Stimulated activated CD4-positive, alpha-beta T cell treated with anti-CD3 and anti-CD28 coated beads, Interleukin-1b, Interleukin-23, amount 100 ng/mL, for 24 hours (primary cell): ENCODE results near the gene PIP4K2B.
"Not testable (repeated sequence)": the region's sequence is repeated elsewhere in the genome, so short reads cannot be mapped to it uniquely, and the experiment has no call there.

ENCODE experiments used
- DNase-seq, 4 experiments: peaks; one replicate each; pipeline ENCODE4 v3.0.0-alpha.2; 2020; ENCODE audit warnings: low read depth in 4 of 4, low spot score in 1 of 4

PIP4K2B gene

GRCh38 chr17:38730526-38731379, 68.6 kb downstream of the PIP4K2B start:
- no peak for DNase-seq

DNA sequence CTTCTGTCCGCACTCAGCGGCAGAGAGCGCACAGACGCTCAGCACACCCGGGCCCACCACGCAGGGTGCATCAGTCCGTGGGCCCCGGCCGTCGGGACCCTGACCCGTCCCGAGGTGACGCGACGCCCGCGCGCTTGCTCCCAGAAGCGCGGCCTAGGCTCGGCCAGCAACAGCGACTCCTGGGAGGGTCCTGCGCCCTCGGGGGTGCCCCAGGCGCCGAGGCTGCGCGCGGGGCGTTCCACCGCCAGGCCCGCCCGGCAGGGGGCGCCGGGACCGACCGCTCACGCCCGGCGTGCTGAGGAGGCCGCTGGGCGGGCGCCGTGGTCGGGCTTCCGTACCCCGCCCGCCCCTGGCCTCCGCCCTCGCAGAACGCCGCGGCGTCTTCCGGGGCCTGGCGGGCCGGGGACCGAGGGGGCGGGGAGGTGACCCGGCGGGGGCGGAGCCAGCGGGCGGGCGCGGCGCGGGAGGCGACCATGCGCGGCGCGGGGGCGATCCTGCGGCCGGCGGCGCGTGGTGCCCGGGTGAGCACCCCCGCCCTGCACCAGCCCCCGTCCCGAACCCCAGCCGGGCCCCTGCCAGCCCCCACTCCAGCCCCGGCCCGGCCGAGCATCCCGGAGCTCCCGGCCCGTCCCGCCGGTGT, 69.3 kb downstream of the PIP4K2B start, which contains the start of gene CISD3:
CISD3 (plus strand) TSS at position 456 of the 640 bp plus-strand sequence; CDS start at position 474, 18 bp downstream.
- peak in 3 of 4 experiments; percentile 74 to 86 (median 76) for DNase-seq

DNA sequence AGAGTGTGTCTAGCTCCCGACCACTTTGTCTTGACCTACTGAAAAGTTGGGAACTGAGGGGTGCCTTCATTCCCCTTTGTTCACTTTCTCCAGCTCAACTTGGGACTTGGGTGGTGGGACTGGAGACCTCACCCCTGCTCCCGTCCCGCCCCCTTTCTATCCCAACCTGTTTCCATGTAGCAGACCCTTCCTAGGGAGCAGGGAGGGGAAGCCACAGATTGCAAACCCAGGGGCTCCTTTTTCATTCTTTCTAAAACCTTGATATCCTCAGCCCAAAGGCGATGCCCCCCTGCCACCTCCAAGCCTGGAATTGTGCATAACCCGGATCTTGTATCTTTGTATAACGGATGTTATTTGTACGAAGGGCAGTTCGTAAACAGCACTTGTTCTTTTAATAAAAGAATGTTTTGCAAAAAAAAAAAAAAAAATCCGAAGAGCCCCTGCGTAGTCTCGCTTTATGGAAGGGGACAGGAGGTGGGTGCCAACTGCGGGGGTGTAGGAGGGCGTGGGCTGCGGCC, 69.9 kb downstream of the PIP4K2B start:
- DNase-seq: no peak

GRCh38 chr17:38728290-38728831, 71.0 kb downstream of the PIP4K2B start:
- DNase-seq: no peak

DNA sequence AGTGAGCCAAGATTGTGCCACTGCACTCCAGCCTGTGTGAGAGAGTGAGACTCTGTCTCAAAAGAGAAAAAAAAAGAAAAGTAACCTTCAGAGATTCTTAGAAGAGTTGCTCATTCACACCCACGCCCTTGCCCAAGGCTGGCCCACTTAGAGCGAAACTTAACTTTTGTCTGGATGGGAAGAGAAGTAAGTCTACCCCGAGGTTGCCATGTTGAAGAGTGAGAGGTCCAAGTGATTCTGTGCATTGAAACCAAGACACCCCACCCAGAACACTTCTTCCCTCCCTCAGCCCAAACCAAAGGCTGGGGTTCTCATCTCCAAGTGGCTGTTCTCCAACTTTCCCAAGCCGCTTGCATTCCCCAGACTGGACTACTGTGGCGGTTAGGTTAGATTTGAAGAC, 71.6 kb downstream of the PIP4K2B start:
- peak in 2 of 4 experiments; percentile 38 to 79 for DNase-seq

- not testable (repeated sequence) for DNase-seq
Observed at GRCh38 chr17:38726145-38726544, 73.2 kb downstream of the PIP4K2B start.

GRCh38 chr17:38725066-38725465, 74.3 kb downstream of the PIP4K2B start:
- no peak for DNase-seq

DNA sequence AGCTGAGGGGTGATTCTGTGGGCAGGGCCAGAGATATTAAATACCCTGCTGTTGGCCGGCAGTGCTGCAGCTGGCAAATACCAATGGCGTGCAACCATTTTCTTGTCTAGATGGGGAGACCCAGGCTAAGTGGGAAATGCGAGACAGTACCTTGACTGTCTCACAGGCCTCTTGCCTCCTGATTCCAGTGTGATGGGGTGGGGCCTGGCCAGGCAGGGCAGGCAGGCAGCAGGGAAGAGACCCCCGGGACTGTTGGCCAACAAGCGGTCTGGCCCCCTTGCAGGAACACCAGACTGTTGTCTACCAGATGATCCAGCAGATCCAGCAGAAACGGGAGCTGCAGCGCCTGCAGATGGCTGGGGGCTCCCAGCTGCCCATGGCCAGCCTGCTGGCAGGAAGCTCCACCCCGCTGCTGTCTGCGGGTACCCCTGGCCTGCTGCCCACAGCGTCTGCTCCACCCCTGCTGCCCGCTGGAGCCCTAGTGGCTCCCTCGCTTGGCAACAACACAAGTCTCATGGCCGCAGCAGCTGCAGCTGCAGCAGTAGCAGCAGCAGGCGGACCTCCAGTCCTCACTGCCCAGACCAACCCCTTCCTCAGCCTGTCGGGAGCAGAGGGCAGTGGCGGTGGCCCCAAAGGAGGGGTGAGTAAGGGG, 74.9 kb downstream of the PIP4K2B start:
- DNase-seq: no peak

GRCh38 chr17:38721802-38722201, 77.6 kb downstream of the PIP4K2B start:
- no peak for DNase-seq

GRCh38 chr17:38720941-38721340, 78.4 kb downstream of the PIP4K2B start:
- no peak for DNase-seq

GRCh38 chr17:38719943-38720641, 79.3 kb downstream of the PIP4K2B start:
- no peak for DNase-seq

GRCh38 chr17:38719289-38719942, 79.9 kb downstream of the PIP4K2B start:
- no peak for DNase-seq

- DNase-seq: no peak
Observed at GRCh38 chr17:38717139-38717745, 82.1 kb downstream of the PIP4K2B start.

GRCh38 chr17:38716368-38717005, 82.9 kb downstream of the PIP4K2B start:
- no peak for DNase-seq
